ENCODE data around the gene ADAMTS2.

DNA sequence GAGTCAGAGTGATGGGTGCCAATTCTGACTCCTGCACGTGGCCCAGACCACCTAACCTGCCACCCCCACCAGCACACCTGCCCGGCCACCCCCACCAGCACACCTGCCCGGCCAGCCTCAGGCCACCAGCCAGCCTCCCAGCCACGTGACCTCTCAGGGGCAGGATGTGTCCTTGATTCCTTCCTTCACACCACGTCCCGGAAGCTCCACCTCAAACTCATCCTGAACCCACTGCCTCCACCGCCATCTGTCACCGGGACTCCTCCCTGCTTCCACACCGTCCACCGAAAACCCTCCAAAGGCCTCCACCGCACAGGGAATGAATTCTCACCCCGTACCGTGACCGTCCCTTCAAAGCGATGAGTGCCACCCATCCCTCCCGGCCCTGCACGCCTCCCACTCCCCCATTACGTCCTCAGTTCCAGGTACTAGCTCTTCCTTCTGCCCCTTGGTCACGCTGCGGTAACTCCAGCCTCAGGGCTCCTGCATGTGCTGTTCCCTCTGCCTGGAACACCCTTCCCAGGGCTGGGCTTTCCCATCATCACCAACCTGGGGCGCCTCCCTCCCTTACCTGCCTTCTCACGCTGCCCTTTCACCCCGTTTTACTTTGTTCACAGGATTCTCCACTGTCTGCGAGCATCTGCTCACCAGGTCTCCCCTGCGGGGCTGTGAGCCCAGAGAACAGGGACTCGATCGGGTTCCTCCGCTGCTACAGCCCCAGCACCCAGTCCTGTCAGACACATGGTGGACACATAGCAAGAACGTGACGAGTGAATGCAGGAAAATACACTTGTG is 82.9 kb downstream of the ADAMTS2 start:
- TF ChIP-seq, protein P1, sequence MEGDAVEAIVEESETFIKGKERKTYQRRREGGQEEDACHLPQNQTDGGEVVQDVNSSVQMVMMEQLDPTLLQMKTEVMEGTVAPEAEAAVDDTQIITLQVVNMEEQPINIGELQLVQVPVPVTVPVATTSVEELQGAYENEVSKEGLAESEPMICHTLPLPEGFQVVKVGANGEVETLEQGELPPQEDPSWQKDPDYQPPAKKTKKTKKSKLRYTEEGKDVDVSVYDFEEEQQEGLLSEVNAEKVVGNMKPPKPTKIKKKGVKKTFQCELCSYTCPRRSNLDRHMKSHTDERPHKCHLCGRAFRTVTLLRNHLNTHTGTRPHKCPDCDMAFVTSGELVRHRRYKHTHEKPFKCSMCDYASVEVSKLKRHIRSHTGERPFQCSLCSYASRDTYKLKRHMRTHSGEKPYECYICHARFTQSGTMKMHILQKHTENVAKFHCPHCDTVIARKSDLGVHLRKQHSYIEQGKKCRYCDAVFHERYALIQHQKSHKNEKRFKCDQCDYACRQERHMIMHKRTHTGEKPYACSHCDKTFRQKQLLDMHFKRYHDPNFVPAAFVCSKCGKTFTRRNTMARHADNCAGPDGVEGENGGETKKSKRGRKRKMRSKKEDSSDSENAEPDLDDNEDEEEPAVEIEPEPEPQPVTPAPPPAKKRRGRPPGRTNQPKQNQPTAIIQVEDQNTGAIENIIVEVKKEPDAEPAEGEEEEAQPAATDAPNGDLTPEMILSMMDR (IDR thresholded peaks at IDR 0.05 in 2 of 3, conservative IDR thresholded peaks at IDR 0.05 in 1 of 3; ENCODE audit: borderline replicate concordance in 1 of 3, insufficient read depth in 1 of 3, low read depth in 2 of 3, low read length in 2 of 3), result no peak
- no peak for TF ChIP-seq POLR2A (IDR thresholded peaks at IDR 0.05; ENCODE audit: borderline replicate concordance, extremely low read depth, insufficient read depth, insufficient read length)
- no peak for TF ChIP-seq CEBPB (IDR thresholded peaks at IDR 0.05; ENCODE audit: low read depth)
- no peak for TF ChIP-seq YY1 (IDR thresholded peaks at IDR 0.05; ENCODE audit: extremely low read depth, insufficient replicate concordance, low read depth, low read length)
- no peak for TF ChIP-seq EZH2phosphoT487 (IDR thresholded peaks at IDR 0.05; ENCODE audit: borderline replicate concordance)
- no peak for TF ChIP-seq EGR1 (IDR thresholded peaks at IDR 0.05; ENCODE audit: low read depth)
- TF ChIP-seq EZH2 (IDR thresholded peaks at IDR 0.05), result no peak
- TF ChIP-seq SP1 (IDR thresholded peaks at IDR 0.05; ENCODE audit: low read depth), result no peak
- TF ChIP-seq RAD21 (IDR thresholded peaks at IDR 0.05; ENCODE audit: low read depth), result no peak
- no peak for TF ChIP-seq POLR2AphosphoS5 (IDR thresholded peaks at IDR 0.05; ENCODE audit: low read depth, low read length)
- TF ChIP-seq, protein P2, sequence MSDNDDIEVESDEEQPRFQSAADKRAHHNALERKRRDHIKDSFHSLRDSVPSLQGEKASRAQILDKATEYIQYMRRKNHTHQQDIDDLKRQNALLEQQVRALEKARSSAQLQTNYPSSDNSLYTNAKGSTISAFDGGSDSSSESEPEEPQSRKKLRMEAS (IDR thresholded peaks at IDR 0.05), result no peak
- no peak for TF ChIP-seq TCF7L2 (IDR thresholded peaks at IDR 0.05; ENCODE audit: borderline replicate concordance, extremely low read depth, insufficient read depth, insufficient read length)

Measured in HCT116 (cell line).